HCT116 (cell line): ENCODE measurements around the gene SIGLEC11.

Source experiments
- ELF1 ChIP-seq: IDR thresholded peaks from 2 replicates; pipeline ENCODE4 v1.6.1; 2012; ENCODE audit warnings: low read depth, borderline replicate concordance
- POLR2A ChIP-seq: IDR thresholded peaks from 2 replicates; pipeline ENCODE4 v1.7.0; 2011; ENCODE audit warnings: borderline replicate concordance; ENCODE audit not compliant: insufficient read depth, insufficient read length; ENCODE audit errors: extremely low read depth
- TF ChIP-seq, protein P1 (sequence below), 3 experiments: fragments of 200-600 bp in 1 of 3; sonication (generic) in 1 of 3; IDR thresholded peaks in 2 of 3; conservative IDR thresholded peaks in 1 of 3; 2 replicates each; pipeline ENCODE4 v1.5.1; 2012 to 2017; ENCODE audit warnings: low read depth in 2 of 3, low read length in 2 of 3, antibody characterized with exemption in 1 of 3, borderline replicate concordance in 1 of 3, control low read depth in 1 of 3, mild to moderate bottlenecking in 1 of 3, mixed read lengths in 1 of 3, mixed run types in 1 of 3, moderate library complexity in 1 of 3; ENCODE audit not compliant: insufficient read depth in 1 of 3

DNA sequence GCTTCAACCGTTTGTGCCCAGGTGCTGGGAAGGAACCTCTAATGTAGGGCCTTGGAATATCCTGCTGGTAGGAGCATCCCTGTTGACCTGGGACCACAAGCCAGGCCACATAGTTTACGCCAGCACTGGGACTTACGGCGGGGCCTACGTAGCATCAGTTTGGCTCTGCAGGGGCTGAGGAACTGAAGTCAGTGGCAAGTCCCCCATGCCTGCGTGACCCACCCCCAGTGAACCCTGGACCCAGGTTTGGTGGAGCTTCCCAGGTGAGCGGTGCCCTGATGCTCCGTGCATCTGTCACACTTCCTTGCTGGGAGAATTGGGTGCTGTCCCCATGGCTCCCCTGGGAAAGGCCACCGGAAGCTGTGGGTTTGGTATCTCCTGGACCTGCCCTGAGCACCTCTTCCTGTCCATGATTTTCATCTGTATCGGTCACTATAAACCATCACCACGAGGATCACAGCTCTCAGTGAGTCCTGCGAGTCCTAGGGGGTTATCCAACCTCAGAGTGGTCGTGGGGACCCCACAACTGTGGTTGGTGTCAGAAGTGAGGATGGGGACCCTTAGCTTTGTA is 9.9 kb downstream of the SIGLEC11 start:
- no peak for TF ChIP-seq POLR2A
- no peak for TF ChIP-seq ELF1
- TF ChIP-seq, protein P1, sequence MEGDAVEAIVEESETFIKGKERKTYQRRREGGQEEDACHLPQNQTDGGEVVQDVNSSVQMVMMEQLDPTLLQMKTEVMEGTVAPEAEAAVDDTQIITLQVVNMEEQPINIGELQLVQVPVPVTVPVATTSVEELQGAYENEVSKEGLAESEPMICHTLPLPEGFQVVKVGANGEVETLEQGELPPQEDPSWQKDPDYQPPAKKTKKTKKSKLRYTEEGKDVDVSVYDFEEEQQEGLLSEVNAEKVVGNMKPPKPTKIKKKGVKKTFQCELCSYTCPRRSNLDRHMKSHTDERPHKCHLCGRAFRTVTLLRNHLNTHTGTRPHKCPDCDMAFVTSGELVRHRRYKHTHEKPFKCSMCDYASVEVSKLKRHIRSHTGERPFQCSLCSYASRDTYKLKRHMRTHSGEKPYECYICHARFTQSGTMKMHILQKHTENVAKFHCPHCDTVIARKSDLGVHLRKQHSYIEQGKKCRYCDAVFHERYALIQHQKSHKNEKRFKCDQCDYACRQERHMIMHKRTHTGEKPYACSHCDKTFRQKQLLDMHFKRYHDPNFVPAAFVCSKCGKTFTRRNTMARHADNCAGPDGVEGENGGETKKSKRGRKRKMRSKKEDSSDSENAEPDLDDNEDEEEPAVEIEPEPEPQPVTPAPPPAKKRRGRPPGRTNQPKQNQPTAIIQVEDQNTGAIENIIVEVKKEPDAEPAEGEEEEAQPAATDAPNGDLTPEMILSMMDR (IDR thresholded peaks at IDR 0.05 in 2 of 3, conservative IDR thresholded peaks at IDR 0.05 in 1 of 3; ENCODE audit: borderline replicate concordance in 1 of 3, insufficient read depth in 1 of 3, low read depth in 2 of 3, low read length in 2 of 3): no peak
